ENCODE data around the gene SOD3. TPM values are rescaled to one million over a fixed set of nuclear protein-coding genes. Genes with fewer than 3 reads are reported as not detected.

Gene SOD3
- total RNA-seq, 1 donor from 2014 or later: 22.9 TPM

DNA sequence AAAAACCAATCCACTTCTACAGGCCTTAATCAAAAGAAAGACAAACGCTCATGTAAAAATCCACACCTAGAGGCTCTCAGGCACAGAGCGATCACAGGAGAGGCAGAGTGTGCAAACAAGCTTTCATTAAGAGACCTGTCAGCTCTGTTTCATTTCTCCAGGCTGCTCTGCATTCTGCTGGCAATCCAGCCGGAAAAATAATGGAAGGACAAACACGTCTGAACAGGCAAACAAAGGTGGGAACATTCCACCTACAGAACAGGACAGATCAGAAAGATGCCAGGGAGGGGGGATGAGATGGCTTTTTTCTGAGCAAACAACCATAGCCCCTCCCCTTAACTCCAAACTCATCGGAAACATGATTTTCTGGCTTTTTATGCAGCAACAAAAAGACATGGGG lies 9.7 kb downstream of the SOD3 start:
- no peak for DNase-seq (ENCODE audit: low spot score)
- Mint-ChIP-seq H3K9me3 (ENCODE audit: low read depth) (no peaks in the 10 kb centered on the region), H3K4me3 (ENCODE audit: unreplicated experiment) (no peak overlapping the region), H3K36me3 (ENCODE audit: low read depth) (peaks cover 12% of the 10 kb centered on the region), H3K27ac (ENCODE audit: unreplicated experiment) (no peak overlapping the region), H3K4me1 (ENCODE audit: low read depth) (peaks cover 30% of the 10 kb centered on the region), H3K27me3 (ENCODE audit: low read depth) (peaks cover 10% of the 10 kb centered on the region)
- TF ChIP-seq, protein P1, sequence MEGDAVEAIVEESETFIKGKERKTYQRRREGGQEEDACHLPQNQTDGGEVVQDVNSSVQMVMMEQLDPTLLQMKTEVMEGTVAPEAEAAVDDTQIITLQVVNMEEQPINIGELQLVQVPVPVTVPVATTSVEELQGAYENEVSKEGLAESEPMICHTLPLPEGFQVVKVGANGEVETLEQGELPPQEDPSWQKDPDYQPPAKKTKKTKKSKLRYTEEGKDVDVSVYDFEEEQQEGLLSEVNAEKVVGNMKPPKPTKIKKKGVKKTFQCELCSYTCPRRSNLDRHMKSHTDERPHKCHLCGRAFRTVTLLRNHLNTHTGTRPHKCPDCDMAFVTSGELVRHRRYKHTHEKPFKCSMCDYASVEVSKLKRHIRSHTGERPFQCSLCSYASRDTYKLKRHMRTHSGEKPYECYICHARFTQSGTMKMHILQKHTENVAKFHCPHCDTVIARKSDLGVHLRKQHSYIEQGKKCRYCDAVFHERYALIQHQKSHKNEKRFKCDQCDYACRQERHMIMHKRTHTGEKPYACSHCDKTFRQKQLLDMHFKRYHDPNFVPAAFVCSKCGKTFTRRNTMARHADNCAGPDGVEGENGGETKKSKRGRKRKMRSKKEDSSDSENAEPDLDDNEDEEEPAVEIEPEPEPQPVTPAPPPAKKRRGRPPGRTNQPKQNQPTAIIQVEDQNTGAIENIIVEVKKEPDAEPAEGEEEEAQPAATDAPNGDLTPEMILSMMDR (IDR thresholded peaks at IDR 0.05): no peak

DNA sequence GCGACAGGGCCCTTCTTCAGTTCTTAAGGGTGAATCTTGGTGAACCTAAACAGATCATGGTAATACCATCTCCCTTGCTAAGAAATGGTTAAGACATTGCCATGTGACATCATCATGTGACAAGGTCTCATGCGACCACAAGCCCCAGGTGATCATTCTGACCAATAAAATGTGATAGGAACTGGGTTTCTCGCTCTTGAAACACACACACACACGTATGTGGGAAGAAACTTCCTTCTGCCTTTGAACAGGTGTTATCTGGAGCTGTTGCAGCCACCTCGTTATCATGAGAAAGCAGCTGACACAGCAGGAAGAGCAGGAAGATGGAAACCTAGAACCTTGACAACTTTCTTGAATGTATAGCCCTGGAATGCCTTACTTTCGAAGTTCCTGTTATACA lies 10.2 kb downstream of the SOD3 start:
- peaks cover 31% of the 10 kb centered on the region for H3K4me1 Mint-ChIP-seq (ENCODE audit: low read depth)
- H3K27ac Mint-ChIP-seq (ENCODE audit: unreplicated experiment): no peak overlapping the region
- H3K4me3 Mint-ChIP-seq (ENCODE audit: unreplicated experiment): no peak overlapping the region
- H3K27me3 Mint-ChIP-seq (ENCODE audit: low read depth): peaks cover 7% of the 10 kb centered on the region
- no peak for DNase-seq (ENCODE audit: low spot score)
- no peaks in the 10 kb centered on the region for H3K9me3 Mint-ChIP-seq (ENCODE audit: low read depth)
- TF ChIP-seq, protein P1 (IDR thresholded peaks at IDR 0.05): no peak
- peaks cover 12% of the 10 kb centered on the region for H3K36me3 Mint-ChIP-seq (ENCODE audit: low read depth)

- H3K27me3 Mint-ChIP-seq (ENCODE audit: low read depth): no peaks in the 10 kb centered on the region
- no peaks in the 10 kb centered on the region for H3K9me3 Mint-ChIP-seq (ENCODE audit: low read depth)
- no peak for DNase-seq (ENCODE audit: low spot score)
- H3K36me3 Mint-ChIP-seq (ENCODE audit: low read depth): peaks cover 12% of the 10 kb centered on the region
- TF ChIP-seq, protein P1 (IDR thresholded peaks at IDR 0.05): no peak
- H3K4me1 Mint-ChIP-seq (ENCODE audit: low read depth): peaks cover 32% of the 10 kb centered on the region
- H3K4me3 Mint-ChIP-seq (ENCODE audit: unreplicated experiment): no peak overlapping the region
- no peak overlapping the region for H3K27ac Mint-ChIP-seq (ENCODE audit: unreplicated experiment)
Measured at GRCh38 chr4:24806206-24806990, 11.0 kb downstream of the SOD3 start.

- no peak overlapping the region for H3K27ac Mint-ChIP-seq (ENCODE audit: unreplicated experiment)
- H3K4me1 Mint-ChIP-seq (ENCODE audit: low read depth): peaks cover 26% of the 10 kb centered on the region
Measured at GRCh38 chr4:24807611-24808010, 12.2 kb downstream of the SOD3 start.

GRCh38 chr4:24808261-24808660 lies 12.9 kb downstream of the SOD3 start:
- Mint-ChIP-seq H3K4me1 (ENCODE audit: low read depth) (peaks cover 22% of the 10 kb centered on the region), H3K27me3 (ENCODE audit: low read depth) (no peaks in the 10 kb centered on the region), H3K36me3 (ENCODE audit: low read depth) (peaks cover 20% of the 10 kb centered on the region), H3K4me3 (ENCODE audit: unreplicated experiment) (no peak overlapping the region), H3K9me3 (ENCODE audit: low read depth) (peaks cover 8% of the 10 kb centered on the region), H3K27ac (ENCODE audit: unreplicated experiment) (no peak overlapping the region)
- TF ChIP-seq, protein P1 (IDR thresholded peaks at IDR 0.05): no peak
- no peak for DNase-seq (ENCODE audit: low spot score)

More at GRCh38 chr4:24807611-24808010, 12.2 kb downstream of the SOD3 start:
- no peak overlapping the region for H3K4me3 Mint-ChIP-seq (ENCODE audit: unreplicated experiment)
- TF ChIP-seq, protein P1 (IDR thresholded peaks at IDR 0.05): no peak
- peaks cover 20% of the 10 kb centered on the region for H3K36me3 Mint-ChIP-seq (ENCODE audit: low read depth)
- H3K27me3 Mint-ChIP-seq (ENCODE audit: low read depth): no peaks in the 10 kb centered on the region
- H3K9me3 Mint-ChIP-seq (ENCODE audit: low read depth): peaks cover 8% of the 10 kb centered on the region
- no peak for DNase-seq (ENCODE audit: low spot score)

Measured in chondrocyte (in vitro differentiated cells).